Measurements from ENCODE around the gene HEBP2. TPM values are rescaled to one million over a fixed set of nuclear protein-coding genes. Genes with fewer than 3 reads are reported as not detected.

Gene HEBP2
- total and polyA plus RNA-seq, 2 of the 13 experiments (the other 11 are each of a cell fraction or from before 2014, with no cell fraction given), result 16.0 to 72.8 TPM

DNA sequence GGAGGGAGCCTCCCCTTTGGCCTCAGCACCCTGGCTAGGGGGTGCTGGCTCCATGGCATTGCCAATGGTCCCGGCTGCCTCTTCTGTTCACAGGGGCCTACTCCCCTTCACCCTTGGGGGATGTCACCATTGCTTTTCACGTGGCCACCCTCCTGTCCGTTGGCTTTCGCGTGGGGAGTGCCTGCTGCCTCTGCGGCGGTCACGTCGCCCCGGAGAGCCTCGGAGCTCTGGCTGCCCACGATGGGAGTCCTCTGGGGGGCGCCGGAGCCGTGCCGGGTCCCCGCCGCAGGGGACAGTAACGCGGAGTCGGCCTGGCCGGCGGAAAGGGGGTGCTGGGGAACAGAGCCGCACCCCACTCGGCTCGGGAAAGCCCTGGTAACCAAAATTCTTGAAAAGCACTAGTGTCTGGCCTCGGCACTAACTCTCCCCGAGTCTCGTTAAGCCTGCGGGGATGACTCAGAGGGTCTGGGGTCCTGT lies 661 bp upstream of the HEBP2 start (continued):
- no peak for TF ChIP-seq HNRNPLL (IDR thresholded peaks at IDR 0.05; ENCODE audit: low read depth, low read length, poor library complexity, severe bottlenecking)
- no peak for TF ChIP-seq ZNF784 (CRISPR knock-in tag; IDR thresholded peaks at IDR 0.05; ENCODE audit: borderline replicate concordance)
- TF ChIP-seq ERF (CRISPR knock-in tag; IDR thresholded peaks at IDR 0.05), result no peak
- no peak for TF ChIP-seq IRX3 (CRISPR knock-in tag; IDR thresholded peaks at IDR 0.05; ENCODE audit: borderline replicate concordance, low read depth)
- TF ChIP-seq ADNP (CRISPR knock-in tag; IDR thresholded peaks at IDR 0.05), result no peak
- TF ChIP-seq PRDM10 (CRISPR knock-in tag; IDR thresholded peaks at IDR 0.05; ENCODE audit: low read depth), result no peak
- no peak for TF ChIP-seq YY1 (IDR thresholded peaks at IDR 0.05; ENCODE audit: insufficient read depth, insufficient replicate concordance, low read depth, low read length)
- TF ChIP-seq HMGA1 (CRISPR knock-in tag; conservative IDR thresholded peaks at IDR 0.05), result no peak
- TF ChIP-seq YEATS4 (CRISPR knock-in tag; IDR thresholded peaks at IDR 0.05; ENCODE audit: borderline replicate concordance), result no peak
- no peak for TF ChIP-seq AGO2 (optimal IDR thresholded peaks at IDR 0.05; ENCODE audit: low read depth, low read length)
- TF ChIP-seq TARDBP (CRISPR knock-in tag; IDR thresholded peaks at IDR 0.05), result no peak
- TF ChIP-seq ZNF567 (CRISPR knock-in tag; IDR thresholded peaks at IDR 0.05; ENCODE audit: borderline replicate concordance), result no peak
- peak; percentile 5; the same call in 1 of the 2 replicates for TF ChIP-seq CREB3 (CRISPR knock-in tag; IDR thresholded peaks at IDR 0.05)
- TF ChIP-seq NR3C1 (CRISPR knock-in tag; IDR thresholded peaks at IDR 0.05), result no peak
- TF ChIP-seq EHMT2 (IDR thresholded peaks at IDR 0.05; ENCODE audit: borderline replicate concordance, low read depth, low read length), result no peak
- no peak for TF ChIP-seq SP4 (CRISPR knock-in tag; IDR thresholded peaks at IDR 0.05)
- TF ChIP-seq, protein P1, sequence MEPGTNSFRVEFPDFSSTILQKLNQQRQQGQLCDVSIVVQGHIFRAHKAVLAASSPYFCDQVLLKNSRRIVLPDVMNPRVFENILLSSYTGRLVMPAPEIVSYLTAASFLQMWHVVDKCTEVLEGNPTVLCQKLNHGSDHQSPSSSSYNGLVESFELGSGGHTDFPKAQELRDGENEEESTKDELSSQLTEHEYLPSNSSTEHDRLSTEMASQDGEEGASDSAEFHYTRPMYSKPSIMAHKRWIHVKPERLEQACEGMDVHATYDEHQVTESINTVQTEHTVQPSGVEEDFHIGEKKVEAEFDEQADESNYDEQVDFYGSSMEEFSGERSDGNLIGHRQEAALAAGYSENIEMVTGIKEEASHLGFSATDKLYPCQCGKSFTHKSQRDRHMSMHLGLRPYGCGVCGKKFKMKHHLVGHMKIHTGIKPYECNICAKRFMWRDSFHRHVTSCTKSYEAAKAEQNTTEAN (CRISPR knock-in tag; conservative IDR thresholded peaks at IDR 0.05), result no peak; the same call in 1 of the 2 replicates
- TF ChIP-seq ATM (IDR thresholded peaks at IDR 0.05; ENCODE audit: borderline replicate concordance), result no peak
- TF ChIP-seq MIXL1 (CRISPR knock-in tag; IDR thresholded peaks at IDR 0.05), result no peak
- TF ChIP-seq ZNF224 (CRISPR knock-in tag; IDR thresholded peaks at IDR 0.05), result no peak
- TF ChIP-seq, protein P2, sequence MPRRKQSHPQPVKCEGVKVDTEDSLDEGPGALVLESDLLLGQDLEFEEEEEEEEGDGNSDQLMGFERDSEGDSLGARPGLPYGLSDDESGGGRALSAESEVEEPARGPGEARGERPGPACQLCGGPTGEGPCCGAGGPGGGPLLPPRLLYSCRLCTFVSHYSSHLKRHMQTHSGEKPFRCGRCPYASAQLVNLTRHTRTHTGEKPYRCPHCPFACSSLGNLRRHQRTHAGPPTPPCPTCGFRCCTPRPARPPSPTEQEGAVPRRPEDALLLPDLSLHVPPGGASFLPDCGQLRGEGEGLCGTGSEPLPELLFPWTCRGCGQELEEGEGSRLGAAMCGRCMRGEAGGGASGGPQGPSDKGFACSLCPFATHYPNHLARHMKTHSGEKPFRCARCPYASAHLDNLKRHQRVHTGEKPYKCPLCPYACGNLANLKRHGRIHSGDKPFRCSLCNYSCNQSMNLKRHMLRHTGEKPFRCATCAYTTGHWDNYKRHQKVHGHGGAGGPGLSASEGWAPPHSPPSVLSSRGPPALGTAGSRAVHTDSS (CRISPR knock-in tag; conservative IDR thresholded peaks at IDR 0.05), result no peak
- TF ChIP-seq ZNF251 (CRISPR knock-in tag; IDR thresholded peaks at IDR 0.05), result no peak
- no peak for TF ChIP-seq POLR2G (IDR thresholded peaks at IDR 0.05; ENCODE audit: low read depth, low read length)
